ENCODE measurements around the gene PUDP. TPM values are rescaled to one million over a fixed set of nuclear protein-coding genes. Genes with fewer than 3 reads are reported as not detected.
A peak's percentile ranks its signal among the peaks of the same experiment; 100 is the strongest.

The PUDP gene
- total RNA-seq, 2 donors from 2014 or later = 17.2 to 27.0 TPM

DNA sequence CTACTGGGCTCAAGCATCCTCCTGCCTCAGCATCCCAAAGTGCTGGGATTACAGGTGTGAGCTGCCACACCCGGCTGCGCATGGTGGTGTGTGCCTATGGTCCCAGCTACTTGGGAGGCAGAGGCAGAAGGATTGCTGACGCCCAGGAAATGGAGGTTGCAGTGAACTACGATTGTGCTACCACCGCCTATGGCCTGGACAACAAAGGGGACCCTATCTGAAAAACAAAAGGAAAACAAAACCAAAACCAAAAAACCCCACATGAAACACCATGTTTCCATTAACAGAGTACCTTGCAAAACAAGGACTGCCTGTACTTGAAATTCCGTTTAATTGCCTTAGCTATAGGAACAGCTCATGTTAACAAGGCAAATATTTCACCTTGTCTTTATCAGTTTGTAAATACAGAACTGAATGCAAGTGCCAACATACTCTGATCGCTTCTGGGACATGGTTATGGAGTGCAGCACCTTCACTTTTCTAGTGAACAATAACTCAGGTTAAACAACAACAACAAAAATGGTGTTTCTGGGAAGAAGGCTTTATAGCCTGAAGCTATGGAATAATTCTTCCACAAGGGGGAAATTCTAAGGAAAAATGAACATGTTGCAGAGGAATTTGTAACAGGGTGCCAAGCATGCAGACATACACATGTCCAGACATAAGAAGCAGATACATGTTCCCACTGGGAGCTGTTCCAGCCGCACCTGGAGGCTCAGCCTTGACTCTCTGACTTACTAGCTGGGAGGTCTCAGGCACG lies 73.6 kb downstream of the PUDP start:
- H3K27me3 ChIP-seq = no peaks in the 10 kb centered on the region
- no peak for TF ChIP-seq CTCF (IDR thresholded peaks at IDR 0.05)
- H3K36me3 ChIP-seq = peaks cover 6% of the 10 kb centered on the region
- H3K4me1 ChIP-seq = no peaks in the 10 kb centered on the region
- H3K9me3 ChIP-seq = no peaks in the 10 kb centered on the region
- DNase-seq (ENCODE audit: low spot score) = no peak
- H3K4me3 ChIP-seq = no peak overlapping the region
- H3K27ac ChIP-seq = no peak overlapping the region

- no peaks in the 10 kb centered on the region for H3K4me1 ChIP-seq
- no peak overlapping the region for H3K4me3 ChIP-seq
- H3K9me3 ChIP-seq = no peaks in the 10 kb centered on the region
- TF ChIP-seq CTCF (IDR thresholded peaks at IDR 0.05) = no peak
- no peaks in the 10 kb centered on the region for H3K27me3 ChIP-seq
- H3K36me3 ChIP-seq = peaks cover 6% of the 10 kb centered on the region
- DNase-seq (ENCODE audit: low spot score) = no peak
- H3K27ac ChIP-seq = no peak overlapping the region
These were observed 74.6 kb downstream of the PUDP start for GRCh38 chrX:7073336-7073735.

- peaks cover 6% of the 10 kb centered on the region for H3K36me3 ChIP-seq
These were observed 75.1 kb downstream of the PUDP start for GRCh38 chrX:7072856-7073255.

GRCh38 chrX:7071390-7071789 lies 76.6 kb downstream of the PUDP start:
- Histone ChIP-seq H3K4me3 (no peak overlapping the region), H3K27ac (no peak overlapping the region), H3K27me3 (no peaks in the 10 kb centered on the region), H3K36me3 (no peaks in the 10 kb centered on the region), H3K4me1 (no peaks in the 10 kb centered on the region), H3K9me3 (no peaks in the 10 kb centered on the region)
- DNase-seq (ENCODE audit: low spot score) = no peak
- TF ChIP-seq CTCF (IDR thresholded peaks at IDR 0.05) = no peak

More at GRCh38 chrX:7072856-7073255, 75.1 kb downstream of the PUDP start:
- H3K27me3 ChIP-seq = no peaks in the 10 kb centered on the region
- no peak overlapping the region for H3K4me3 ChIP-seq
- no peak for DNase-seq (ENCODE audit: low spot score)
- no peaks in the 10 kb centered on the region for H3K4me1 ChIP-seq
- TF ChIP-seq CTCF (IDR thresholded peaks at IDR 0.05) = no peak
- H3K9me3 ChIP-seq = no peaks in the 10 kb centered on the region
- H3K27ac ChIP-seq = no peak overlapping the region

DNA sequence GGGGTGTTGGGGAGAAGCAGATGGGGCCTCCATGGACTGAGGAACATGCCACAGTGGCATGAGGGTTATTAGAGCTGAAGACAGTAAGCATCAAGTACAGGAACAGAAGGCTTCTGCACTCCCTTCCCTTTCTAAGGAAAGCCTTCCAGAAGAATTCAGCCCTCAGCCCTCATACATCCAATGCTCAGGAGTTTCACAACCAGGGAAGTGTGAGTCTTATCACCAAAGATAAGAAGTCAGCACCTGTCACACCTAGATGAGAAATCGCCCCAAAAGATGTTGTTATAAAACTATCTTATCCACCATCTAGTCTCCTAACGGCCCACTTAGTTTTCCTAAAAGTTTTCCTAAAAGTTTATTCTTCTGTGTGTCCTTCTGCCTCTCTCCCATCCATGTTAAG lies 78.4 kb downstream of the PUDP start:
- Histone ChIP-seq H3K4me1 (no peaks in the 10 kb centered on the region), H3K36me3 (no peaks in the 10 kb centered on the region), H3K9me3 (no peaks in the 10 kb centered on the region), H3K27me3 (no peaks in the 10 kb centered on the region), H3K27ac (no peak overlapping the region), H3K4me3 (no peak overlapping the region)
- no peak for DNase-seq (ENCODE audit: low spot score)
- TF ChIP-seq CTCF (IDR thresholded peaks at IDR 0.05) = no peak

GRCh38 chrX:7068939-7069367 lies 79.0 kb downstream of the PUDP start:
- H3K4me3 ChIP-seq = no peak overlapping the region
- no peaks in the 10 kb centered on the region for H3K27me3 ChIP-seq
- DNase-seq (ENCODE audit: low spot score) = no peak

More at GRCh38 chrX:7068939-7069367, 79.0 kb downstream of the PUDP start:
- no peaks in the 10 kb centered on the region for H3K9me3 ChIP-seq
- no peaks in the 10 kb centered on the region for H3K4me1 ChIP-seq
- H3K36me3 ChIP-seq = no peaks in the 10 kb centered on the region
- H3K27ac ChIP-seq = no peak overlapping the region
- peak in 1 of 2 donors; percentile 35 for TF ChIP-seq CTCF (IDR thresholded peaks at IDR 0.05)
